GM19351 (cell line): Measurements from ENCODE around the gene DZIP3.
"Not testable (repeated sequence)": the region's sequence is repeated elsewhere in the genome, so short reads cannot be mapped to it uniquely, and the experiment has no call there.

ENCODE experiments used
- ATAC-seq: cut with Tn5 transposase; IDR thresholded peaks from one replicate; pipeline ENCODE4 v1.9.1; 2021; ENCODE audit warnings: mild to moderate bottlenecking, moderate library complexity; ENCODE audit not compliant: unreplicated experiment

The DZIP3 gene

DNA sequence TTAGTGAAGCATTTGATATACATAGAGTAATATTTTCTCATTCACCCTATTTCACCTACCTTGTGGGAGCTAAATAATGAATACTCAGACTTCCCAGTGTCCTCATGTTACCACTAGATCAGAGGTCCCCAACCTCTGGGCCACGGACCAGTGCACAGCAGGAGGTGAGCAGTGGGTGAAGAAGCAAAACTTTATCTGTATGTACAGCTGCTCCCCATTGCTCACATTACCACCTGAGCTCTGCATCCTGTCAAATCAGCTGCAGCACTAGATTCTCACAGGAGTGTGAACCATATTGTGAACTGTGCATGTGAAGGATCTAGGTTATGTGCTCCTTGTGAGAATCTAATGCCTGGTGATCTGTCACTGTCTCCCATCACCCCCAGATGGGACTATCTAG lies 88.3 kb downstream of the DZIP3 start:
- ATAC-seq, result no peak

DNA sequence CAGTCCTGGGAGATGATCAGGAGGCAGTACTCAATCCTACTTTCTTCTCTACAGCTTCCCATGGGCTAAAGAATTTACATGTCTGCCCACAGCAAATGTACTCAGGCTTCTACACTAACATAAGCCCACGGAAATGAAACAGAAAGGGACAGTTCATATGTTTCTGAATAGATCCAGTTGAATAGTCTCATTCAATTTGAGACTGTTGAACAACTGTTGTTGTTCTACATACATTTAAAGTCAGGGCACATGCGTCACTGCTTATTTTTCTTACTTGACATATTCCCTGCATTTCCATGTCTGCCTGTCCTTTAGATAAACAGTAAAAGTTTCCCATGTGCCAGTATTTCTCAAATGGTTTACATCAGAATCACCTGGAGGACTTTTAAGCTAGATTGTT lies 102.8 kb downstream of the DZIP3 start:
- not testable (repeated sequence) for ATAC-seq

DNA sequence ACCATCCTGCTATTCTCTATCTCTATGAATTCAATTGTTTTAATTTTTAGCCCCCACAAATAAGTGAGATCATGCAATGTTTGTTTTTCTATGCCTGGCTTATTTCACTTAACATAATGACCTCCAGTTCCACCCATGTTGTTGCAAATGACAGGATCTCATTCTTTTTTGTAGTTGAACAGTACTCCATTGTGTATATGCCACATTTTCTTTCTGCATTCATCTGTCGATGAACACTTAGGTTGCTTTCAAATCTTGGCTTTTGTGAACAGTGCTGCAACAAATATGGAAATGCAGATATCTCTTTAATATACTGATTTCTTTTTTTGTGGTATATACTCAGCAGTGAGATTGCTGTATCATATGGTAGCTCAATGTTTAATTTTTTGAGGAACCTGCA lies 108.9 kb downstream of the DZIP3 start:
- ATAC-seq, result no peak

DNA sequence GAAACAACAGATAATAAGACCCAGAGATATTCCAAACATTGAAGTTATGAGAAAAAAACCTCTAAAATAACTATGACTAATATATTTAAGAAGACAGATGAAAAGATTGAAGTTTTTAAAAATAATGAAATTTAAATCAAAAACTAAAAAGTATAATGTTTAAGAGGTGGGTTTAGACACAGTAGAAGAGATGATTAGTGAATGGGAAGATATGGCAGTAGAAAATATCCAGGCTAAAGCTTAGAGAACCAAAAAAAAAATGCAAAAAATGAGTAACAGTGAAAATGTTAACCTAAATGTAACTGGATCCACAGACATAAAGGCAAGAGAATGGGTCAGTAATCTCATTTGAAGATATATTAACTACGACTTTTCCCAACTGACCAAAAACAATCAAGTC lies 115.5 kb downstream of the DZIP3 start:
- no peak for ATAC-seq

DNA sequence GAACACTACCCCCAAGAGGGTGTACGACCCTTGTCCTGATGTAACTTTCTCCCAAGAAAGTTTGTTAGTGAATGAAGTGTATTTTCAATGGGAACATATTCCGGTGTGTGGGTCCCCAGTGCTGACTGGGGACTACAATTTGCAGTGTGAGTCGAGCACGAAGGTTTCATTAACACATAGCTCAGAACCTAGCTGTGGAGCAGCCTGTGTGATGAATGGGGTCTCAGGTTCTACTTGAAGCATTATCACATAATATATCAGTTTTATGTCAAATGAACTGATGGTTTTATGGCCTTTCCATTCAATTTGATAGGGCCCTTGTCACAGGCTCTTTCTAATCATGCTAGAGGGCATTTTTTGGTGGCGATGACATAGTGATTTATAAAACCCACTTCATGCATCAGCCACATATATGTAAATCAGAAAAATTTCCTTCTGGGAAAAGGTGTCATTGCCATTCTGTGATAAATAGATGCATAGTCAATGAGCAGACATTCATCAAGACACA lies 123.5 kb downstream of the DZIP3 start:
- no peak for ATAC-seq

DNA sequence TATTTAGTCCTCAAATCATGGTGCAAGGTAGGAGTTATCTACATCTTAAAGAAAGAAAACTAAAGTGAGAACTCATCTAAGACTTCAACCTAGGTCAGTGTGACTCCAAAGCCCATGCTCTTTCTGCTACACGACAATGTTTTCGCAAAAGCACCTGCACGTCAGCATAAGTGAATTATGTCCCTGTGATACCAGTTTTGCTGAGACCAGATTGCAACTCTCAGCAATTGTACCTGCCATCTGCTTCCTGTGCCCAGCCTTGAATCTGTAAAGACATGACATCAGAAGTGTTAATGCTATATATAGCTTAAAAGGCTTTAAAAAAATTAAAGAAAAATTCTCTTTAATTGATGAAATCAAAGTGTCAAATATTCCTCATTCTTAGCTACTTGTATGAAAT lies 124.3 kb downstream of the DZIP3 start:
- no peak for ATAC-seq

DNA sequence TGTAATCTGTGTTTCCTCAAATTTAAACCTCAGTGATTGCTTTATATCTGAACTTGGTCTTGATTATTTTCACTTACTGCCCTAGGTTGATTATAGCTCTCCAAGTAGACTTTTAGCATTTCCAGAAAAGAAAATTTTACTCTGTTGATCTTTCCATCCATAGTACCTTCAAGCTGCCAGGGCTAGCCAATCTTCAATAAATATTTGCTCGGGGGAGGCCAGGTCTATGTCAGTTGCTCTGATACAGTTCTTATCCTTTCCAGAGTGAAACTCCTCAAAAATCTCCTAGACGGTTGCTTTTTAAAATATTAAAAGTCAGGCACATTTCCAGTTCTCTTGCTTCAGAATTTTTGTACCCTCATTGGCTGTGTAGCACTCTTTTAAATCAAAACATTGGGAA lies 128.9 kb downstream of the DZIP3 start:
- no peak for ATAC-seq

DNA sequence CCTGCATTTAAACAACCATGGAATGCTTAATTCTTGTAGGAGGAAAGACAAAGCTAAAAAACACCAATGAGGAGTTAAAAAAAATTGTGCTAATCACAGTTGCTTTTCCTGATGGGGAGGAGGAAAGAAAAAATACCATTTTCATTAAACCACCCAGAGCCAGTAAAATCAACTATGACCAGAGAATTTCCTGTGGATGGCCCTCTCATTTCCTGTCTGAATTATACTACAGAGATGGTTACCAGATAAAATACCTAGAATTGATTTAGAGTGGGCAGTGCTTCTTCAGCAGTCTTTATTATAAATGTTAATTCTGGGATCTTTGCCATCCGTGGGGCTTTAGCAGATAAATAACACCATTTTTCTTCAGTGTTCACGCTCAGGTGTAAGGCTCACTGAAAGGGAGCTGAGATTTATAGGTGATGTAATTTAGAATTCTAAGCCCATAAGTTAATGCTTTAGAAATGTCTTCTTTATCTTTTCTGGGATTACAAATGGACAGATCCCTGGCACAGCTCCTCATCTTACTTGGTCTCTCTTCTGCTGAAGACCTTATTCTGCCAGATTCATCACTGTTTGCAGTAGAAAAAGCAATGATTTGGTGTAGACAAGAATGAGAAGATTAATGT lies 129.8 kb downstream of the DZIP3 start:
- ATAC-seq, result no peak

DNA sequence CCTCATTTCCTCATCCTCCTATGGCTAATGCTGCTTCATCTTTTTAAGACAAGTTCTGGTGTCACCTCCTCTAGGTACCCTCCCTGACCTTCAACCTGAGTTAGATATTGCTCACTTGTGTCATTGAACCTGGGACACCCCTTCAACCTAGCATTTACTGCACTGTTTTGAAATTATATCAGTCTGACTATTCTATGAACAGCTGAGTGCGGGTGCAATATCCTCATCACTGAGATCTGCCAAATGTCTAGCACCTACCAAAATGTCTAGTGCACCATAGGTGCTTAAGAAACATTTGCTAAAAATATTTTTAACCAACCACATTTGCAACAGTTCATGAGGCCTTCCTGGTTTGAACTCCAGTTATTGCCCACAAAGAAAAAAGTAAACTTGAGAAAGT lies 133.2 kb downstream of the DZIP3 start:
- ATAC-seq, result no peak

DNA sequence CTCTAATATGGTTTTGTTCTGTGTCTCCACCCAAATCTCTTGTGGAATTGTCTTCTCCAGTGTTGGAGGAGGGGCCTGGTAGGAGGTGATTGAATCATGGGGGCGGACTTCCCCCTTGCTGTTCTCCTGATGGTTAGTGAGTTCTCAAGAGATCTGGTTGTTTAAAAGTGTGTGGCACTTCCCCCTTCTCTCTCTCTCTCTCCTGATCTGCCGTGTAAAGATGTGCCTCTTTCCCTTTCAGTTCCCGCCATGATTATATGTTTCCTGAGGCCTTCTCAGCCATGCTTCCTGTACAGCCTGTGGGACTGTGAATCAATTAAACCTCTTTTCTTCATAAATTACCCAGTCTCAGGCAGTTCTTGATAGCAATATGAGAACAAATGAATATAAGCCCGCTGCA lies 134.6 kb downstream of the DZIP3 start:
- no peak for ATAC-seq

DNA sequence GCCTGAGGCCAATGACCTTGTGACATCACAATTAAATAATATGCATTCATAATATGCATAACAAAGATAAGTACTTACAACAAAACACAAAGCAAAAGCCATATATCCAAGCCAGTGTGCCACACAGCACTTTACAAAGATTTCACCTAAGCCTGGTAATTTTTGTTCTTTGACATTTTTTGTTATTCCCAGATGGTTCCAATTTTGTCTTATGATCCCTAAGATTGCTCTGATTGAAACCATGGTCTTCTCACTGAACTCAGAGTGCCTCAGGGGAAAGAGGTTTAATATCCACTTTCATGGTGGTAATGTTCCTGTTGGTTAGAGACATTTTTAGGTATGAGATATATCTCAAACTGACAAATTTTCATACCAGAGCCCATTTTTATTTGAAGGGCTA lies 138.6 kb downstream of the DZIP3 start:
- ATAC-seq, result no peak

DNA sequence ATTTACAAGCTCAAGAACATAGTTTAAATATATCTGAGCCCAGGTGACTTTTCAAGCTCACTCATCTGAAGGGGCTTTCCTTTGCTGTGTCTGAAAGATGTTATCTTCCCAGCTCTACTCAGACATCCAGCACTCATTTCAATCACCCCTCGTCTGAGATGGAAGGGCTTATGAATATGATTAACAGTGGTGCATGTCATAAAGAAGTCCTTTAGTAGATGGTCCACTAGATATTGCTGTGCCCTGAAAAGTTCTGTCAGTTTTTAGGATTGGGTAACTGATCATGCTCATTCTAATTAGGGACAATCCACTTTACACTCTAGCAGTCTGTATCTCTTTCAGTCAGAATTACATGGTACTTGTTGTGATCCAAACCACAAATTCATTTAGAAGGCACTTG lies 139.4 kb downstream of the DZIP3 start:
- ATAC-seq, result no peak

DNA sequence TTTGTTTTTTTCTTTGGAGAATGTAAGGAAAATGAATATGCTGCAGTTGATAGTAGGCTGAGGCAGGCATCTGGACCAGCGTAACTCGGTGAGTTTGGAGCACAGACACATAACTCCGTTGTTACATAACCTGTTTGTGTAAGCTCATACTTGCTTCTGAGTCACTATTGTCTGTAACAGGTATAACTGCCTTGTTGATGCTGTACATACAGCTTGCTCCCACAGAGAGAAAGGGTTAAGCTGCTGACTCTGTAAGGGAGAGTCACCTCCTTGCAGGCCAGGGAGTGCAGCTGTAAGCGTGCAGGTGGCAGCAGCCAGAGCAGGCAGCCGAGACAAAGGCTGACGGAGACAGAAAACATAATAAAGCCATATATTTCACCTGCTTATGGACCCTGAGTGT lies 147.3 kb downstream of the DZIP3 start:
- no peak for ATAC-seq

DNA sequence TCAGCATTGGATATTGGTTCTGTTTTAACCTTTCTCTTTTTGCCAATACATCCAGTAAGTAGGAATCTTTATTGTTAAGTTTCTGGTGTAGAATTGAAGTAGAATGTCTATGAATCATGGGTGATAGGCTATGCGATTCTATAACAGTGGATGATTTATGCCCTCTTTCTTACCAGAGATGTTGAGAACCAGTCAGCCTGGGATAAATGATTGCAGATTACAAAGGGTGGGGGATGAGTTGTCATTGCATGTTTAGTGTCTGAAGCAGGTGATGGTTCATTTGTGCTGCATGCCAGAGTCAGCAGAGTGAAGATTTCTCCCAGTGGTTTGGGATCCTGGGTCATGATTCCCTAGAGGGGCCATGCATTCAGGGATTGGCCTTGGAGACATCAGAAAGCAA lies 153.4 kb downstream of the DZIP3 start:
- ATAC-seq, result no peak
